Measurements from ENCODE around the gene KIF26A.

The KIF26A gene

GRCh38 chr14:104216457-104216856 lies 78.1 kb downstream of the KIF26A start:
- no peak overlapping the region for H3K4me3 Mint-ChIP-seq

GRCh38 chr14:104217486-104218360 lies 79.3 kb downstream of the KIF26A start:
- no peak for ATAC-seq
- H3K9me3 Mint-ChIP-seq = no peaks in the 10 kb centered on the region
- H3K27me3 Mint-ChIP-seq = peaks cover 9% of the 10 kb centered on the region
- no peak overlapping the region for H3K4me3 Mint-ChIP-seq
- no peaks in the 10 kb centered on the region for H3K4me1 Mint-ChIP-seq
- H3K27ac Mint-ChIP-seq = no peak overlapping the region
- no peaks in the 10 kb centered on the region for H3K36me3 Mint-ChIP-seq (ENCODE audit: low read depth)
- no peak for DNase-seq

More at GRCh38 chr14:104216457-104216856, 78.1 kb downstream of the KIF26A start:
- no peak overlapping the region for H3K27ac Mint-ChIP-seq
- no peaks in the 10 kb centered on the region for H3K4me1 Mint-ChIP-seq
- ATAC-seq = no peak
- no peaks in the 10 kb centered on the region for H3K36me3 Mint-ChIP-seq (ENCODE audit: low read depth)
- H3K9me3 Mint-ChIP-seq = no peaks in the 10 kb centered on the region
- peaks cover 4% of the 10 kb centered on the region for H3K27me3 Mint-ChIP-seq
- no peak for DNase-seq

GRCh38 chr14:104218361-104219180 lies 80.2 kb downstream of the KIF26A start:
- Mint-ChIP-seq H3K9me3 (no peaks in the 10 kb centered on the region), H3K27me3 (peaks cover 7% of the 10 kb centered on the region), H3K36me3 (ENCODE audit: low read depth) (no peaks in the 10 kb centered on the region), H3K4me3 (no peak overlapping the region), H3K4me1 (no peaks in the 10 kb centered on the region), H3K27ac (no peak overlapping the region)
- ATAC-seq = no peak
- no peak for DNase-seq

- no peaks in the 10 kb centered on the region for H3K36me3 Mint-ChIP-seq (ENCODE audit: low read depth)
- H3K4me1 Mint-ChIP-seq = peaks cover 2% of the 10 kb centered on the region
- no peak overlapping the region for H3K4me3 Mint-ChIP-seq
- peaks cover 13% of the 10 kb centered on the region for H3K27me3 Mint-ChIP-seq
- no peak for ATAC-seq
- no peaks in the 10 kb centered on the region for H3K9me3 Mint-ChIP-seq
- H3K27ac Mint-ChIP-seq = no peak overlapping the region
- no peak for DNase-seq
Observed at GRCh38 chr14:104219731-104220214, 81.4 kb downstream of the KIF26A start.

- ATAC-seq (no peak), DNase-seq (no peak)
- Mint-ChIP-seq H3K36me3 (ENCODE audit: low read depth) (no peaks in the 10 kb centered on the region), H3K9me3 (no peaks in the 10 kb centered on the region), H3K4me1 (peaks cover 5% of the 10 kb centered on the region), H3K27ac (no peak overlapping the region), H3K27me3 (peaks cover 11% of the 10 kb centered on the region), H3K4me3 (no peak overlapping the region)
Observed at GRCh38 chr14:104220215-104221070, 82.1 kb downstream of the KIF26A start.

- no peak overlapping the region for H3K27ac Mint-ChIP-seq
- DNase-seq (no peak), ATAC-seq (no peak)
- H3K9me3 Mint-ChIP-seq = no peaks in the 10 kb centered on the region
- H3K27me3 Mint-ChIP-seq = peaks cover 11% of the 10 kb centered on the region
- peaks cover 6% of the 10 kb centered on the region for H3K4me1 Mint-ChIP-seq
- no peak overlapping the region for H3K4me3 Mint-ChIP-seq
- H3K36me3 Mint-ChIP-seq (ENCODE audit: low read depth) = no peaks in the 10 kb centered on the region
Observed at GRCh38 chr14:104221071-104221625, 82.8 kb downstream of the KIF26A start.

- Mint-ChIP-seq H3K4me3 (no peak overlapping the region), H3K36me3 (ENCODE audit: low read depth) (no peaks in the 10 kb centered on the region), H3K27ac (no peak overlapping the region), H3K4me1 (peaks cover 8% of the 10 kb centered on the region), H3K9me3 (no peaks in the 10 kb centered on the region), H3K27me3 (peaks cover 11% of the 10 kb centered on the region)
- DNase-seq (no peak), ATAC-seq (no peak)
Observed at GRCh38 chr14:104221636-104222369, 83.4 kb downstream of the KIF26A start.

- H3K4me1 Mint-ChIP-seq = peaks cover 8% of the 10 kb centered on the region
Observed at GRCh38 chr14:104222396-104223036, 84.1 kb downstream of the KIF26A start.

GRCh38 chr14:104223101-104224041 lies 85.0 kb downstream of the KIF26A start:
- H3K27ac Mint-ChIP-seq = no peak overlapping the region
- peaks cover 6% of the 10 kb centered on the region for H3K9me3 Mint-ChIP-seq
- no peak overlapping the region for H3K4me3 Mint-ChIP-seq
- H3K36me3 Mint-ChIP-seq (ENCODE audit: low read depth) = no peaks in the 10 kb centered on the region
- H3K27me3 Mint-ChIP-seq = peaks cover 11% of the 10 kb centered on the region
- H3K4me1 Mint-ChIP-seq = peaks cover 14% of the 10 kb centered on the region
- no peak for DNase-seq
- no peak for ATAC-seq

More at GRCh38 chr14:104222396-104223036, 84.1 kb downstream of the KIF26A start:
- ATAC-seq (no peak), DNase-seq (no peak)
- H3K27me3 Mint-ChIP-seq = peaks cover 11% of the 10 kb centered on the region
- H3K27ac Mint-ChIP-seq = no peak overlapping the region
- H3K9me3 Mint-ChIP-seq = no peaks in the 10 kb centered on the region
- no peaks in the 10 kb centered on the region for H3K36me3 Mint-ChIP-seq (ENCODE audit: low read depth)
- H3K4me3 Mint-ChIP-seq = no peak overlapping the region

- peaks cover 14% of the 10 kb centered on the region for H3K4me1 Mint-ChIP-seq
- ATAC-seq (no peak), DNase-seq (no peak)
- no peak overlapping the region for H3K27ac Mint-ChIP-seq
- peaks cover 11% of the 10 kb centered on the region for H3K27me3 Mint-ChIP-seq
- H3K9me3 Mint-ChIP-seq = peaks cover 6% of the 10 kb centered on the region
- no peaks in the 10 kb centered on the region for H3K36me3 Mint-ChIP-seq (ENCODE audit: low read depth)
- H3K4me3 Mint-ChIP-seq = no peak overlapping the region
Observed at GRCh38 chr14:104224131-104224505, 85.7 kb downstream of the KIF26A start.

GRCh38 chr14:104224506-104225277 lies 86.3 kb downstream of the KIF26A start:
- Mint-ChIP-seq H3K27ac (no peak overlapping the region), H3K27me3 (peaks cover 11% of the 10 kb centered on the region), H3K9me3 (peaks cover 6% of the 10 kb centered on the region), H3K4me1 (peaks cover 14% of the 10 kb centered on the region), H3K4me3 (no peak overlapping the region), H3K36me3 (ENCODE audit: low read depth) (no peaks in the 10 kb centered on the region)
- DNase-seq = peak; percentile 64
- no peak for ATAC-seq
